Measurements from ENCODE around the gene KLHL26.
"Not testable (repeated sequence)": the region's sequence is repeated elsewhere in the genome, so short reads cannot be mapped to it uniquely, and the experiment has no call there.

The KLHL26 gene

GRCh38 chr19:18676692-18677091 lies 39.9 kb downstream of the KLHL26 start:
- no peaks in the 10 kb centered on the region for H3K27me3 ChIP-seq (ENCODE audit: insufficient read depth, low read length, poor library complexity)
- no peaks in the 10 kb centered on the region for H3K79me2 ChIP-seq (ENCODE audit: insufficient read depth, low read length)
- ATAC-seq (ENCODE audit: insufficient read depth, low read depth) (no peak), DNase-seq (no peak)
- H3K9me3 ChIP-seq (ENCODE audit: insufficient read depth, low read length, severe bottlenecking) = no peaks in the 10 kb centered on the region
- no peak overlapping the region for H3K4me3 ChIP-seq (ENCODE audit: low read depth in 1 of 2, low read length in 2 of 2)
- TF ChIP-seq EZH2 (IDR thresholded peaks at IDR 0.05; ENCODE audit: borderline replicate concordance, low read depth, low read length, severe bottlenecking) = no peak
- TF ChIP-seq CTCF (IDR thresholded peaks at IDR 0.05; ENCODE audit: borderline replicate concordance, extremely low read depth, low read length, poor library complexity, severe bottlenecking) = no peak
- no peaks in the 10 kb centered on the region for H4K20me1 ChIP-seq (ENCODE audit: insufficient read depth, low read length)
- no peak overlapping the region for H3K9ac ChIP-seq (ENCODE audit: low read depth, low read length)
- no peak overlapping the region for H3K4me2 ChIP-seq (ENCODE audit: insufficient read depth, low read length)
- peaks cover under 1% of the 10 kb centered on the region; the same call in 1 of the 2 replicates for H3K4me1 ChIP-seq (ENCODE audit: insufficient read depth, low read length)
- no peak overlapping the region for H3K27ac ChIP-seq (ENCODE audit: low read length)
- peaks cover 7% of the 10 kb centered on the region; the same call in 1 of the 2 replicates for H3K36me3 ChIP-seq (ENCODE audit: insufficient read depth, low read length)
- no peak overlapping the region for H2AFZ ChIP-seq (ENCODE audit: low read depth, low read length)

GRCh38 chr19:18677156-18677555 lies 40.3 kb downstream of the KLHL26 start:
- H3K79me2 ChIP-seq (ENCODE audit: insufficient read depth, low read length) = no peaks in the 10 kb centered on the region
- no peaks in the 10 kb centered on the region for H4K20me1 ChIP-seq (ENCODE audit: insufficient read depth, low read length)
- H3K27ac ChIP-seq (ENCODE audit: low read length) = no peak overlapping the region
- H3K4me2 ChIP-seq (ENCODE audit: insufficient read depth, low read length) = no peak overlapping the region
- DNase-seq (no peak), ATAC-seq (ENCODE audit: insufficient read depth, low read depth) (no peak)
- no peak overlapping the region for H3K9ac ChIP-seq (ENCODE audit: low read depth, low read length)
- no peaks in the 10 kb centered on the region for H3K9me3 ChIP-seq (ENCODE audit: insufficient read depth, low read length, severe bottlenecking)
- peaks cover 5% of the 10 kb centered on the region for H3K4me1 ChIP-seq (ENCODE audit: insufficient read depth, low read length)
- 0 out of 2 replicates have a peak, but pooled peaks cover 4% of the 10 kb centered on the region for H3K36me3 ChIP-seq (ENCODE audit: insufficient read depth, low read length)
- no peak overlapping the region for H3K4me3 ChIP-seq (ENCODE audit: low read depth in 1 of 2, low read length in 2 of 2)
- no peak for TF ChIP-seq CTCF (IDR thresholded peaks at IDR 0.05; ENCODE audit: borderline replicate concordance, extremely low read depth, low read length, poor library complexity, severe bottlenecking)
- TF ChIP-seq EZH2 (IDR thresholded peaks at IDR 0.05; ENCODE audit: borderline replicate concordance, low read depth, low read length, severe bottlenecking) = no peak
- no peaks in the 10 kb centered on the region for H3K27me3 ChIP-seq (ENCODE audit: insufficient read depth, low read length, poor library complexity)
- H2AFZ ChIP-seq (ENCODE audit: low read depth, low read length) = no peak overlapping the region

GRCh38 chr19:18680148-18680547 lies 43.3 kb downstream of the KLHL26 start:
- not testable (repeated sequence) for H3K9ac ChIP-seq (ENCODE audit: low read depth, low read length); H3K9me3 ChIP-seq (ENCODE audit: insufficient read depth, low read length, severe bottlenecking); H3K4me2 ChIP-seq (ENCODE audit: insufficient read depth, low read length); ATAC-seq (ENCODE audit: insufficient read depth, low read depth); H3K4me3 ChIP-seq (ENCODE audit: low read depth in 1 of 2, low read length in 2 of 2); H3K27ac ChIP-seq (ENCODE audit: low read length); DNase-seq; H4K20me1 ChIP-seq (ENCODE audit: insufficient read depth, low read length); H2AFZ ChIP-seq (ENCODE audit: low read depth, low read length); H3K27me3 ChIP-seq (ENCODE audit: insufficient read depth, low read length, poor library complexity); H3K36me3 ChIP-seq (ENCODE audit: insufficient read depth, low read length)
- Histone ChIP-seq H3K4me1 (ENCODE audit: insufficient read depth, low read length) (peaks cover 26% of the 10 kb centered on the region), H3K79me2 (ENCODE audit: insufficient read depth, low read length) (peaks cover 14% of the 10 kb centered on the region)

- Histone ChIP-seq H3K79me2 (ENCODE audit: insufficient read depth, low read length) (peaks cover 14% of the 10 kb centered on the region), H3K27me3 (ENCODE audit: insufficient read depth, low read length, poor library complexity) (no peaks in the 10 kb centered on the region), H3K4me2 (ENCODE audit: insufficient read depth, low read length) (peak overlapping the region; percentile 75), H3K9ac (ENCODE audit: low read depth, low read length) (peak overlapping the region; percentile 85), H3K4me3 (ENCODE audit: low read depth in 1 of 2, low read length in 2 of 2) (peak overlapping the region; percentile 47 to 66; a peak in 3 of 4 replicates), H3K36me3 (ENCODE audit: insufficient read depth, low read length) (no peaks in the 10 kb centered on the region), H4K20me1 (ENCODE audit: insufficient read depth, low read length) (peaks cover 3% of the 10 kb centered on the region; the same call in 1 of the 2 replicates), H3K9me3 (ENCODE audit: insufficient read depth, low read length, severe bottlenecking) (no peaks in the 10 kb centered on the region), H3K4me1 (ENCODE audit: insufficient read depth, low read length) (peaks cover 26% of the 10 kb centered on the region), H2AFZ (ENCODE audit: low read depth, low read length) (peak overlapping the region; percentile 89), H3K27ac (ENCODE audit: low read length) (peak overlapping the region; percentile 86)
- peak; percentile 8 for TF ChIP-seq CTCF (IDR thresholded peaks at IDR 0.05; ENCODE audit: borderline replicate concordance, extremely low read depth, low read length, poor library complexity, severe bottlenecking)
- no peak for TF ChIP-seq EZH2 (IDR thresholded peaks at IDR 0.05; ENCODE audit: borderline replicate concordance, low read depth, low read length, severe bottlenecking)
- DNase-seq (no peak), ATAC-seq (ENCODE audit: insufficient read depth, low read depth) (no peak)
These were observed 45.9 kb downstream of the KLHL26 start for GRCh38 chr19:18682807-18683108.

Measured in DND-41 (cell line).